Measurements from ENCODE around the gene TMPRSS2.

- TF ChIP-seq CTCF (IDR thresholded peaks at IDR 0.05; ENCODE audit: insufficient read depth, low read depth, low read length) (no peak), EZH2 (IDR thresholded peaks at IDR 0.05; ENCODE audit: insufficient read depth, low read length) (no peak)
Measured at GRCh38 chr21:41458559-41458958, 49.4 kb downstream of the TMPRSS2 start.
